ENCODE data around the gene LYPD6B.
A peak's percentile ranks its signal among the peaks of the same experiment; 100 is the strongest.

The LYPD6B gene

DNA sequence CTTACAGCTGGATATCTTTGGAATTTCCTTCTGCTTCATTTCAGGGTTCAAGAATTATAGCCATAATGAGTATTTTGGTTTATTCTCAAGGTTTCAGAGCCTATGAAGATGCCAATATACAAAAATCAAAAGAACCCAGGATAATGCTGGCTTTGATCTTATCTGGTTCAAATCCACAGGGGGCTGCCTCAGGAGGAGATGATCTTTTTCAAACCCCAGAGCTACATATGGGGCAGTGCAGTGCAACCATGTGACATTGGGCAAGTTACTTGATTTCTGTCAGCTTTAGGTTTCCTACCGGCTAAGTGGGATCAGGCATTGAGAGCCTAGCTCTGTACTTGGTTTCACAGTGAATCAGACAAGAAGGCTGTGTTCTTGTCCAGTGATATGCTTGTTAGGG is 23.0 kb upstream of the LYPD6B start:
- no peak for DNase-seq

DNA sequence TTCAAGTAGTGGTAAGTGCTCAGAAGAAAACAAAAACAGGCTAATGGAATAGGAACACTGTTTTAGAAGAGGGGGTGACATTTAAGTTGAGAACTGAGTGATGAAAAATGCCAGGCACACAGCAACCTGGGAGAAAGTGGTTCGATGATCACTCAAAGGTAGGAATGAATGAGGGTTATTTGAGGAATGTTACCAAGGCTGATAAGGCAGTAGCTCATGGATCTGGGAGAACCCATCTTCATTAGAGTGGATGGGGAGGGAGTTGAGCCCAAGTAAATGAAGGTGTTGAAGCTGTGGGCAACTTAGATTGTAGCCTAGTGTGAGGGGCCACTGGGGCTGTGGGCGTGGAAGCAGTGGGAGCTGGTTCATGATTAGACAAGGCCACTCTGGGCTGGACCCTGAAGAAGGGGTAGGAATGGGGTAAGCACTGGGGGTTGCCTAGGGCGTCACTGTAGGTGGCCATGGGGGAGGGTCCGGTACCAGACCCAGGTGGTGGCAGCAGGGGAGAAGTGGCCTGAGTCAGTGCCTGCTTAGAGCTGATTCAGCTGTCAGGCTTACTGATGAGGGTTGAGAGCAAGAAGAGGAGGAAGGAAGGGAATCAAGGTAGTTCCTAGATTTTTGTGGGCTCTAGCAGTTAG is 22.5 kb upstream of the LYPD6B start:
- DNase-seq: no peak

DNA sequence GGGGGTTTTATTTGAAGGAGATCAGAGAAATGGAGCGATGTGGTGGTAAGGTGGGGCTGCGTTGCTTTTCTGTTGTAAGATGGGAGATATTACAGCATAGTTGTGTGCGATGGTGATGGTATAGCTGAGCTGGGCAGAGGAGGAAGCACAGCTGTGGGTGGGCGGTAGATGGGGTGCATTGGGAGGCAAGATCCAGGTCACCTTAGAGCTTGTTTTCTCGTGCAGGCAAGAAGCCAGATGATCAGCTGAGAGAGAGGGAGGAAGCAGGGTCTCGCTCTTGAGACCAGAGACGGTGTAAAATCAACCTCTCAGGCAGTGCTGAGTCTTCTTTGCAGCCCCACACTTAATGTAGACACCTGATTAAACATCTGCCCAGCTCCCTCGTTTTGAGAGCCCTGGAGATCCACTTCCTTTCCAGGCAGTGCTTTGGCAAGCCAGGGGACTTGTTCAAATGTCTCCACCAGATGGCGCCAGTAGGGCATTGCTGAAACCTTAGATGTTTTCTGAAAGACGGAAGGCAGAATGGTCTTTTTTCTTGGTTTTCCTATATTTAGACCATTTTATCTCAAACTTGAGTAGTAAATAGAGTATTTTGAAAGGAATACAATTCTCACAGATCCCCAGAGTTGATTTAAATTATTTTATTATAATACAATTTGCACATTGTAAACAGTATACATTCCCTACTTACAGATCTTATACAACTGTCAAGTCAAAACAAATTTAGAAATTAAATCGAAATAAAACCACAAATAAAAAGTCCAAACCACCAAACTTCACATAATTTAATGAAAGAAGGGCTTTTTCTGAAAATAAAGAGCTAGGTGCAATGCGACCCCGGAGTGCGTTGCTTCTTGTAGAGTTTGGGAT is 21.1 kb upstream of the LYPD6B start:
- DNase-seq: peak; percentile 88

DNA sequence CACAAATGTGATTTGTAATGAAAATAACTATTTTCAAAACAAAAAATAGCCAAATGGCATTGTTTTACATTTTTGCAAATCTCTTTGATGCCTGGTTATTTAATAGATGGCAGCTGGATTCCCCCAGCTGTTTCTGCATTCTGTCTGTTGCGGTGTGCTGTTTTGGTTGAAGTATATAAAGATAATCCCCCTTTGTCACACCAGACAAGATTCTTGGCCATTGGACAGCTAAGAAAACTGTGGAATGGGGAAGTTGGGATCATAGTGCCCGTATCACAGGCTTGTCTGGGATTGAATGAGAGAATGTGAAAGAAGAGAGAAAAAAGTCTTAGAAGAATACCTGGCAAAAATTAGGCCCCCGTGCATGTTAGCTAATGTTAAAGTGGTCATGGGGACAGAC is 19.5 kb upstream of the LYPD6B start:
- no peak for DNase-seq

DNA sequence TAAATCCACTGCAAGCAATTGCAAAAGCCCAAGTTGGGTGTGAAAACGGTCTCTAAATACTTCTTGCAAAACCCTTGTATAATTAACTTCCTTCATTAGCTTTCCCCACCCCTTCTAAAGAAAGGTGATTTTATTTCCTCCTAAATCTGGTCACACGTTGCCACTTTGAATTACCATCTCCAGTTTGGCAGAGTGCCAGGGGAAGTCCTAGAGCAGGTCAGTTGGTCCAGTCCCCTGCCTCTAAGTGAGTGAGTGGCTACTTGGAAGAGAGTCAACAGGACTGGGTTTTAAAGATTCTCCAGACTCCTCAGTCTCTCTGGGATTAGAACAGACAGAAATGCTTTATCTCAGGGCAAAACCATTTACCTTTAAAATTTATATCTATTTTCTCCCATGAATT is 18.7 kb upstream of the LYPD6B start:
- DNase-seq: peak; percentile 41

DNA sequence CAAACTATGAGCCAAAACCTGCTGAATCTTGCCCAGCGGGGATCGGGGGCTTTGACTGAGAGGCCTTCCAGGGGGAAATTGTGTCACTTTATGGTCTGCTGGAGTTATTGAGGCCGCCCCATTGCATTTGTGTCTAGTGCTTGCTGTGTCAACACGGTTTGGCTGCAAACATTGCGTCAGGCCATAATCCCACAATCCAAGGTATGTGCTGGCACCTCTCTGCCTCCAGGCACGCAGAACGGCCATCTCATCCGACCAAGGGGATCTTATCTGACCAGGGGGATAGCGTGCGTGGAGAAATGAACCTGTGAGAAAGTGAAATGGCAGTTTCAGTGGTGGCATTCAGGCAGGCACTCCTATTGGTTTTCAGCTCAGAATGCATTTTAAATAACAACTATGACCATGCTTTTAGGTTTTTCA is 18.1 kb upstream of the LYPD6B start:
- DNase-seq: peak; percentile 34

DNA sequence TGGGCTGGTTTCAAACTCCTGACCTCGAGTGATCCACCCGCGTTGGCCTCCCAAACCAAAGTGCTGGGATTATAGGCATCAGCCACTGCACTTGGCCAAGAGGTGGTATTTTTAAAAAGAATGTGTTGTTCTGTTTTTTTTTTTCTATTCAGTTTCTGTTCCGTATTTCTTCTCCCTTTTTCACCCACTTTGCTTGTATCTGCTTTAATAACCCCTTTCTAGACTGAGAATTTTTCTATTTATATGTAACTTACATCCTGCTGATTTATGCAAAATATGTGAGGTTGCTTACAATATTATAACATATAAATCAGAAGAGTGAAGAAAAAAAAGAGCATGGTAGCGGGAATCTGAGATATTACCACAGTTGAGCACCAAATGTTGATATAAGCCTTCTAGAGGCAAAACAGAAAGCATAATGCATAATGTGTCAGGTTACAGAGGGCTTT is 17.2 kb upstream of the LYPD6B start:
- peak; percentile 66 for DNase-seq

DNA sequence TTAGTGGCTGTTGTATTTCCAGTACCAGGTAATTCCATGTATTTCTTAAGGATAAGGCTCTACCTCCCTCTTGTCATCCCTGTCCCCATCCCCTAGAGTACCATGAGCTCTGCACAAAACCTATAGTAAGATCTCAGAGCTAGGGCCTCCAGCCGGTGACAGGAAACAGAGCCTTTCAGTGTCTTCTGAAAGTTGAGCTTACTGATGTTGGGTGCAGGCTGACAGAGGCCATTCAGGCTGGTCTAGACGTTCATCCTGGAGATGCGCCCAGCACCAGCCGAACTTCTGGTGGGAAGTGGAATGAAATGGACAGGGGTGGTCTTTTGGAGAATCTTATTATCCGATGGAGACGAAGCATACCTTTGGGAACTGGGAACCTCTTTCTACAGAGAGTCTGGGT is 16.7 kb upstream of the LYPD6B start:
- peak; percentile 60 for DNase-seq

DNA sequence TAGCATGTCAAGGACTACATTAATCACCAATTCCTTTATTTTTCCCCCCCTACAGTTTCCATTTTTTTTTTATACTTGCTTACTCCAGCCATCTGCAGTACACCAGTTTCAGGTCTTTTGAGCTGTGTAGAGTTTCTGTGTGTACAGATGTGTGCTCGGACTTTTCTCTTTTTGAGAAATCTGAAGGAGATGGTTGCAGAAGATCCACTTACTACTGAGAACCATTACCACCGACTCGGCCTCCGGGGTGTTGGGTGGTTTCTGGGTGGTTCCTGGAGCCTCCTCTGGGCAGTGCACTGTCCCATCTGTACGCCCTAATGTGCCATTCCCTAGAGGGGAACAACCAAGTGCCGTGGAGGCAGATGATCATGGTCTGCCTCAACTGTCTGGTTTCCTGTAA is 15.4 kb upstream of the LYPD6B start:
- DNase-seq: no peak

DNA sequence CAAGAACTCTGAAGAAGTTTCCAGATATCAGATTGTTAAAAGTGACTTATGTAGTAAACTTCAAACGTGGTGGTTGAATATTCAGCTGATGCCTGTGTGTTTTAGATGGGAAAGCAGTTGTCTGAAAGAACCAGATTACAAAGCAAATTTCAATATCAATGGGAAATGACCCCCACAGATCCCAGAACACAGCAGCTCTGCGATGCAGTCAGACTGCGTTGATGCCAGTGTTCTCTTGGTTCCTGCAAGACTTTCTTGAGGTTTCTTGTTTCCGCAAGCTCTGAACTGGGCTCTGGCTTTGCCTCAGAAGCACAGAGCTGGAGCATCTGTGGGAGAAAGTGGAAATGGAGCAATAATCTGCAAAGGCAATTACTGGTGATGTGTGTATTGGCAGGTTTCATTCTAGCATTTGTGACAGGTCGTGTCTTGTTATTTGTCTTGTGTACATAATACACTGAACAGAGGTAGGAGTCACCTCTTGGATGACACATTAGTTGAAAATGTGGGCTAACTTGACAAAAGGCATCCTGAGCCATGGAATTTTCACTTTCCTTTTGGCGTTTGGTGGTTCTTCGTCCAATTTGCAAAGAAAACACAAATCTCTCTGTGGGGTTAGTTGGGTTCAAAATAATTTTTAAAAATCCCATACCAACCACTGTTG is 10.8 kb upstream of the LYPD6B start:
- no peak for DNase-seq

DNA sequence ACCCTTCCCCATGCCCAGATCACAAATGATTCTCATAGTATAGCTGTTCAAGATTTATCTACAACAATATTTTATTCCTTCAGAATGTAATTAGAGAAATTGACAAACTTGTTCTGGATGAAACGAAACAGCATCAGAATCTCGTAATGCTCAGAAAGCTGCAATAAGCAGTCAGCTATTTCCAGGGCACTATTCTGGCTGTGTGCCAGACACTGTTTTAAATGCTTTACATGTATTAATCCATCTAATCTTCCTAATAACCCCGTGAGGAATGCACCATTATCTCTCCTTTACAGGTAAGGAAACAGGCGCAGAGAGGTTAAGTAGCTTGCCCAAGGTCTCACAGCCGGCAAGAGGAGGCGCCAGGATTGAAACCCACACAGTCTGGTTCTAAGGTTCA is 10.1 kb upstream of the LYPD6B start:
- no peak for DNase-seq

DNA sequence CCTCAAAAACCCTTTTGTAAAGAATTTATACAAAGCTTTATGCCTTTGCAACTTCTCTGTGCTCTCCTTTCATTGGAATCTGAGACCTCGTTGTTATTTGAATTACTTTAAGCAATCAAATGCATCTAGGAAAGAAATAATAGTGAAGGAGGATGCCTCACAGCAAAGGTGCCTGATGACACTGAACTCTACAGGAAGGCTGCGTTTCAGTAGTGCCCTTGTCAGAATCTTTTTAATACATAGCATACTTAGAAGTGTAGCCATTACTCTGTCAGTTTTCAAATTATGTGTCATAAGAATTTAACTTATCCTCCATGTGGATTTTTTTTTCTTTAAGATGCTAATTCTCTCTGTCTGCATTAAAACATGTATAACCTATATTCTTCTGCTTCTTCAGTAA is 9.6 kb upstream of the LYPD6B start:
- DNase-seq: no peak

DNA sequence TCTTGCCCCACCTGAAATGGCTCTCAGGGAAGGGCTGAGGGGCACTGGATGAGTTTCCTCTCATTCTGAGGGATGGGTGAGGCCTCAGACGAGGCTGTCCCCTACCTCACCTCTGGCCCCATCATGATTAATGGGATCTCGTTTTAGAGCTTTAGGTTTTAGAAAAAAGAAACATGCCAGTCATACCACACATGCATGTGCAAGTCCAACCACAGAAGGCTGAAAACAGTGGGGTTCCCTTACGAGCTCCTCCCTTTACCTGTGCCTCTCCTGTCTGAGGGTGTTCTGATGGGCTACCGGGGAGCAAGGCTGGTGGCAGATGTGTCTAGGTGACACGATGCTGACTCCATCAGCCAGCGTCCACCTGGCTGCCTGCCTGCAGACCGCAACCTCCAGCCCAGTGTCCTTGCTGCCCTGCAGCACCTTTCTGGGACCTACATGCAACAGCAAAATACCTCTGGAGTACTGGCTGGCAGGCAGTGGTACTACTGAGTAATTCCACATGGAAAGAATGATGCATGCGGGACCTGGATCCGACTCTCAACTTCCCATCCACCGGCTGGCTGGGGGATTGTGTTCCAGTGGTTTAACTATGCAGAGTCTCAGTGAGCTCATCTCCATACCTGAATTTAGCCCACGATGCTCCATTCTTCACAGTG is 9.1 kb upstream of the LYPD6B start:
- DNase-seq: no peak

DNA sequence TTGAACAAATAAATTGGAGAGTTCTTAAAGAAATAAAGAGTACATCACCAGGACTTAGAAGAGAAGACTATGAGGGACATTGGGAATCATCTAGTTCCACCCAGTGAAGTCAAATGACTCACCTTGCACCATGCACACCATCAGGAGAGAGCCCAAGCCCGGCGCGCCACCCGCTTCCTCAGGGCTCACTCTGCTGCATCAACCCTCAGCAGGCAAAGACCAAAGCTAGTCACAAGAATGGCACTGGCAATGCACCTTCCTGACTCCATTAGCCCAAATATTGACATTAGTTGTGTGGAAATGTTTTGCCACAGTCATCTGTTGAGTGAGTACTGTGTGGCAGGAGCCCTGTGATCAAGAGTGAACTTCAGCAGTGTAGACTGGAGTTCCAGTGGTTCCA is 7.1 kb upstream of the LYPD6B start:
- no peak for DNase-seq

DNA sequence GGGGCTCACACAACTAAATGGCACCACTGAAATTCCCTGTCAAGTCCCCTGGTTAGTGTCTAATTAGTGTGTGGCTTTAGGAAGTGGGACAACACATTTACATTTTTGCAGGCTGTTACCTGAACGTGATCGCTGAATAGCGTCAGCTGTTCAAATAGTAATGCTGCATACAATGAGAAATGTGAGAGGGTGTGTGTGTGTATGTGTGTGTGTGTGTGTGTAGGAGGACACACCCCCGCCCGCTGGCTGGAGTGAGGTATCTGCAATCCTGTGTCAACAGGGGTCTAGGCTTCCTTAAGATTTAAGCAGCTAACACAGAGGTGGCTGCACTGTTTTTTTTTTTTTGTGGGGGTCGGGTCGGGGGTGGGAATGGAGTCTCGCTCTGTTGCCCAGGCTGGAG is 4.8 kb upstream of the LYPD6B start:
- DNase-seq: no peak

DNA sequence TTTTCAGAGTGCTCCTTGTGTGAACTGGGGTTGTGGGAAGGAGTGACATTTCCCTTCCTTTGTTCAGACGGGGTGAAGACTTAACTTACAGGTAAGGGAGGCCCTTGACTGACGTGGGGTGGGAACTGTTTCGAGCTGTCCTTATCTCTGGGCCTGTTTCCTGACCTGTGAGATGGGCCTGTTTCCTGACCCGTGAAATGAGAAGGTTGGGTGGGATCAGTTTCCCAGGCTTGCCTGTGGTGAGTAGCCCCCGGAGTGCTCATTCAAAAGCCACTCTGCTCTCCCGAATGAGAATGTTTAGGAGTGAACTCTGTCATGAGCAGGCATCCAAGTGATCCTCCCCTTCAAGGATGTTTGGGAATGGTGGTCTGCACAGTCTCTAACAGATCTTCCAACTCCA is 4.1 kb upstream of the LYPD6B start:
- no peak for DNase-seq

DNA sequence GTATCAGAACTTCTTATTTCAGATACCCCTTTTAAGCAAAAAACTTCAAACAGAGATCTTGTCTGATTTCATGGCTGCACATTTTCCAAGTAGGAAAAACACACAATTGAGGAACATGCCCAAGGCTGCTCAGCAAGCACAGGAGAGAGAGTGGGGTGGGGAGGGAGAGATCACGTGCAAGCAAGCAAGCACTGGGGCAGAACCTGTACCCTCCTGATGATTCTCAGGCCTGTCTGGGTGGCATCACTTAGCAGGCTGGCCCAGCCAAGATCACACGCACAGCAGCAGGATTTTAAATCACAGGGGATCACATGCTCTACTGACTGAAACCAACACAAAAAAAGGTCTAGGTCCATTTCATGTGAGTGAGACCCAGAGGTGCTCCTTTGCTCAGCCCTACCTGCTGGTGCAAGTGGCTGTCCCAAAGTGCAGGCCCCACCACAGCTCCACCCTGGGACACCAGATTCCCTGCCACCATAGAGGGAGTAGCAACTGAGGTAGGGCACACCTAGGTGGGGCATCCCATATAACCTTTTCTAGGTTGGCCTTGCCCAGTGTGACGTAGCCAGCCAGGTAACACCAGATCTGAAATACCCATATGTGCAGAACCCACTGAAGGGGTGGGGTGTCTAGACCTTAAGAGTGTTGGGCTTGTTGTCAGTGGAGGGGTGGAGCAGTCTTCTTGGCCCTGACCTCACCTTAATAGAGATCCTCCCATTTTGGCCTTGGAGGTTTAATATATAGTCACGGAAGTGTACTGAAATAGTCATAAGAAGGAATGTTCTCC is 1.8 kb upstream of the LYPD6B start:
- no peak for DNase-seq

DNA sequence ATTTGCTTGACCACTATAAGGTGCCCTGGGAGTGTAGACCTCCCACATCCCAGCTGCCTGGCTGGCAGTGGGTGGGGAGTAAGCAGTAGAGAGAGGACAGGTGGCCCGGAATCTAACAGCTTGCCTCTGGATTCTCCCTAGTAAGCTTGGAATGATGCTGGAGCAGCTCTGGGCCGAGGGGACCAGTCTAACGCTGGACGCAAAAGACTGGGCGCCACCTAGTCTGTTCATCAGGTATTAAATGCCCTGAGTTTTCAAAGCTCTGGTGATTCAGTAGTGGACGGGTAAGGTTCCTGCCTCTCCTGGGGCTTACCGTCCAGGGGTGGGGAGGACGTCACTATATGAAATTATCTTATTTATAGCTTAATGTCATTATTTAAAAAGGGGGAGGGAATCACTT is 648 bp upstream of the LYPD6B start:
- DNase-seq: no peak

DNA sequence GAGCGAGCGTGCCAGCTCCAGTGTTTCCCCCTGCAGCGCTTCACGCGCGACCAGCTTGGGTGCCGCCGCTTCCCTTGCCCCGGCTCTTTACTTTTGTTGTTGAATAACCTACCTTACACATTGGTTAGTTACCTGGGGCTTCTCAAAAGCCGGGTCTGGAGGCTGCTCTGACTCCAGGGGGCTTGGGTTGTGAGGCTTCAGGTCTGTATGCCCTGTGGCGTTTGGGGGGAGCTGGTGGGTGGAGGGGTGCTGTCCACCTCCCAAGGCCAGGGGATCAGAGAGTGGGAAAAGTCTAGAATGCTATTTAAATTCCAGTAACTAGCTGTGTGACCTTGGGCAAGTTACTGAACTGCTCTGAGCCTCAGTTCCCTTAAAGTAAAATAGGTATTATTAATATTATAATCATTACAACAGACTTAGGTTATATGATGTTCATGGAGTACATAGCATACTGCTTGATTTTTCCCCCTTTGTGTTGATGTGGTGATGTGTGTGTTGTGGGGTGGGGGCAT is 770 bp downstream of the LYPD6B start:
- no peak for DNase-seq

DNA sequence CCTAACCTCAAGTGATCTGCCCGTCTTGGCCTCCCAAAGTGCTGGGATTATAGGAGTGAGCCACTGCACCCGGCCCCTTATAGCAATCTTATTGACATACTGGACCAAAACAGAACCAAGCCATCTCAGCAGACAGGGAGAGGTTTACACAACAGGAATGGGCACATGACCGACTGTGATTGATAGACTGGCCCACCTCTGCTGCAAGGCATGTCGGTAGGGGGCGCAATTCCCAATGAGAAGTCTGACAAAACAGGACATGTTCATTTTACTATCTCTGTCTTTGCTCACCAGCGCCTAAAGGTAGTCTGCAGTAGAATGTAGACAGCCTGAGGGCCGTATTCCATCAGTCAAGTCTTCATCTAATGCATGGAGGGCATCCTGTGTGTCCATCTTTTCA is 2.0 kb downstream of the LYPD6B start:
- peak; percentile 66 for DNase-seq

DNA sequence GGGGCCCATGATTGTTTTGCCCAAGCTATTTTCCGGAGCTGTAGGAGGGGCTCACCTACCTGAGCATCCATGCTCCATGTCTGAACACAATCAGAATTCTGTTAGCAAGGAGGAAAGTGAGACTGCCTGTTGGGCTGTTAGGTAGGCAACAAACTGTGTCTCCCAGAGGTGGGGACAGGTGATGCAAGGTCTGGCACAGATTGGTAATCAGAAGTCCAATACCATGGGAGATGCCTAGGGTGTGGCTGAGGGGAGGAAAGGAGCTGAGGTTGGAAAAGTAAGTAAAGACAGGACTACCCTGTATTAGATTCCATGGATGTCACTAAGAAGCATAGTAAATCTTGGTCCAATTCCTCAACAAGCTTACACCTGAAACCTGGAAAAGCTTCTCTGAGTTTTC is 3.0 kb downstream of the LYPD6B start:
- no peak for DNase-seq

DNA sequence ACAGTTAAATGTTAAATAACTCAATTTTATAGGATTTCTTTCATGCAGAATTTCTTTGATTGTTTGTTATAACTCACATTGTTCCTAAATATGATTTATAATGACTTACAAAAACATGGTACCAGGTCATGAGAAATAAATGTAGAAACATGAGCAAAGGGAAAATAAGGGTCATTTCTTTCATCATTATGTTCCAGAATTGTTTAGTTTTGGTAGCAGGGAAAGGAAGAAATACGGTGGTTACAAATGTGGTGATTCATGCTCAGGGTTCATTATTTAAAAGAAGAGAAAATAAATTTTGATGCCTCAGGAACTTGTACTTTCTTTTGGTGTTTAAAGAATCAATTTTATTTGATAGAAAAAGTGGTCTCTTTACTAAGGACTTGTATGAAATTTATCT is 4.4 kb downstream of the LYPD6B start:
- DNase-seq: no peak

Measured in RPMI8226 (cell line).